Heart right ventricle (tissue), 16 donors: Measurements from ENCODE around the gene HNF1A. TPM values are rescaled to one million over a fixed set of nuclear protein-coding genes. Genes with fewer than 3 reads are reported as not detected.
A peak's percentile ranks its signal among the peaks of the same experiment; 100 is the strongest.

ENCODE experiments used
- ATAC-seq, 8 donors: fragments of 200-7000 bp; cut with Tn5 transposase; one replicate each; pipeline ENCODE4 v1.9.1; 2020; ENCODE audit warnings: mild to moderate bottlenecking in 8 of 8, moderate library complexity in 8 of 8, moderate number of reproducible peaks in 1 of 8
- DNase-seq, 2 donors: peaks; one replicate each; pipeline ENCODE4 v3.0.0-alpha.2; 2020
- H3K27ac ChIP-seq, 10 donors: fragments of 200-600 bp; sonication (generic) in 2 of 10; one replicate each; pipeline versions ENCODE4 v1.5.0 to v1.8.0; 2020 to 2022; ENCODE audit warnings: mild to moderate bottlenecking in 3 of 10
- H3K27me3 ChIP-seq, 7 donors: fragments of 200-600 bp; one replicate each; pipeline ENCODE4 v1.8.0; 2021 to 2022; ENCODE audit warnings: mild to moderate bottlenecking in 2 of 7
- H3K36me3 ChIP-seq, 9 donors: fragments of 200-600 bp; sonication (generic) in 1 of 9; one replicate each; pipeline versions ENCODE4 v1.5.0 to v1.8.0; 2020 to 2022; ENCODE audit warnings: mild to moderate bottlenecking in 2 of 9
- H3K4me1 ChIP-seq, 9 donors: fragments of 200-600 bp; sonication (generic) in 1 of 9; one replicate each; pipeline versions ENCODE4 v1.5.0 to v1.8.0; 2020 to 2022; ENCODE audit warnings: mild to moderate bottlenecking in 4 of 9
- H3K4me3 ChIP-seq, 10 donors: fragments of 200-600 bp; sonication (generic) in 2 of 10; one replicate each; pipeline versions ENCODE4 v1.5.0 to v1.8.0; 2020 to 2022; ENCODE audit warnings: mild to moderate bottlenecking in 7 of 10, moderate library complexity in 2 of 10
- H3K9me3 ChIP-seq, 11 donors: fragments of 200-600 bp in 10 of 11; sonication (generic) in 2 of 11; one replicate each; pipeline versions ENCODE4 v1.5.0 to v1.8.0; 2013 to 2022; ENCODE audit warnings: mild to moderate bottlenecking in 2 of 11, control low read depth in 1 of 11, moderate library complexity in 1 of 11
- CTCF ChIP-seq, 9 donors: fragments of 200-600 bp; sonication (generic) in 2 of 9; IDR thresholded peaks; one replicate each; pipeline versions ENCODE4 v1.5.0 to v1.8.0; 2021 to 2022; ENCODE audit warnings: antibody characterized with exemption in 9 of 9, mild to moderate bottlenecking in 5 of 9, moderate library complexity in 1 of 9
- WGBS, 2 donors: extraction: QIAGEN DNeasy Blood & Tissue Kit; methylation state at CpG; one replicate each; pipeline ENCODE4 v1.1.7; 2013; ENCODE audit warnings: inconsistent platforms in 1 of 2; 5-methylcytosine and 5-hydroxymethylcytosine counted together
- intact Hi-C, 10 donors: fragments of 100-400 bp; cut with DNase I; formaldehyde crosslinking; loops; one replicate each; pipeline versions ENCODE4 v1.11.1 to v1.14.2; 2022
- polyA plus RNA-seq, 2 donors: library from polyadenylated mRNA; stranded (reverse); fragments of 200-250 nt; gene quantifications; one replicate each; pipeline ENCODE4 v1.2.3, GENCODE V29; 2013
- total RNA-seq, 10 donors: library from RNA; stranded (reverse); fragmentation: NEBNext Ultra II Directional in 3 of 10; extraction: Animal tissue kit (Norgen Biotek cat#: 25700) in 3 of 10; gene quantifications; one replicate each; pipeline versions ENCODE4 v1.2.1 to v1.2.4, GENCODE V29; 2021 to 2023
- donor health status: Arrhythmogenic right ventricular cardiomyopathy.
- donor health status: ischemic (EF 13 %, LVEDD 7.1; RV severe dilation, severe dysfunction).
- donor health status: healthy with polysubstance abuse.
- donor health status: DM: no; HTN: yes; CAD: no.
- donor health status: DM: no; HTN: no; CAD: no.
- donor health status: ischemic (EF 25% LVEDD 6.9; RV normal size, moderate dysfunction).
- donor health status: ischemic (EF 25% LVEDD 5.7; RV mildly dilated, moderate dysfunction).
- donor health status: healthy.
- donor health status: DM: yes; HTN: yes; CAD: no.
- donor health status: Ischemic cardiomyopathy.
- donor health status: ischemic (EF 35%, LVEDD 5.7; RV mildly dilated, moderate dysfunction).
- donor health status: nonischemic (EF 11% LVEDD 7.7; RV severe dilation, severe dysfunction).
- donor health status: DM: yes; HTN: yes; CAD: no.
- donor health status: PGD.
- donor health status: ischemic (EF 29% LVEDD 5.4; RV normal size, mild dysfunction).
- donor health status: nonischemic (EF 23%, LVEDD 6.1; RV moderate dilation, normal function).

The HNF1A gene
- total and polyA plus RNA-seq, 12 donors, result 0.04 TPM; not detected in 11

GRCh38 chr12:121048442-121048841 is 70.1 kb downstream of the HNF1A start:
- TF ChIP-seq CTCF (IDR thresholded peaks at IDR 0.05), result no peak
- H3K27me3 ChIP-seq, result peaks cover 0 to 5% (median 0%) of the 10 kb centered on the region in 7 donors
- H3K27ac ChIP-seq, result no peak overlapping the region
- no peak for DNase-seq
- H3K36me3 ChIP-seq, result no peaks in the 10 kb centered on the region
- peaks cover 0 to 8% (median 0%) of the 10 kb centered on the region in 9 donors for H3K4me1 ChIP-seq
- H3K4me3 ChIP-seq, result no peak overlapping the region
- intact Hi-C loops, result no loop called here
- 43 to 50% methylated on average over 7 of the region's 7 CpGs for WGBS, 2 donors
- H3K9me3 ChIP-seq, result no peaks in the 10 kb centered on the region
- ATAC-seq, result peak in 3 of 8 donors; percentile 29 to 57 (median 45)

- peaks cover 0 to 5% (median 0%) of the 10 kb centered on the region in 7 donors for H3K27me3 ChIP-seq
- no peak for TF ChIP-seq CTCF (IDR thresholded peaks at IDR 0.05)
- 64 to 75% methylated on average over 2 of the region's 2 CpGs for WGBS, 2 donors
- ATAC-seq (no peak), DNase-seq (no peak)
- peaks cover 0 to 8% (median 0%) of the 10 kb centered on the region in 9 donors for H3K4me1 ChIP-seq
- intact Hi-C loops, result no loop called here
- no peaks in the 10 kb centered on the region for H3K9me3 ChIP-seq
- no peak overlapping the region for H3K27ac ChIP-seq
- H3K36me3 ChIP-seq, result no peaks in the 10 kb centered on the region
- H3K4me3 ChIP-seq, result no peak overlapping the region
These were observed 72.4 kb downstream of the HNF1A start for GRCh38 chr12:121050725-121051124.

Other genes with a start within 250 kb of the HNF1A start
- gene SPPL3, start 74.2 kb upstream of the HNF1A start, total RNA-seq, result 10 to 100 TPM; 26.6 to 45.0 (median 36.2) TPM
- 10 to 100 TPM in 1 of 2 donors, 1 to 10 TPM in 1; 9.7 to 12.3 TPM for gene SPPL3, start 74.2 kb upstream of the HNF1A start, polyA plus RNA-seq
- gene C12orf43, start 37.9 kb downstream of the HNF1A start, total RNA-seq, result 10 to 100 TPM in 1 of 10 donors, 1 to 10 TPM in 9; 5.7 to 11.4 (median 8.2) TPM
- 10 to 100 TPM in 1 of 2 donors, 1 to 10 TPM in 1; 8.6 to 10.8 TPM for gene C12orf43, start 37.9 kb downstream of the HNF1A start, polyA plus RNA-seq
- gene OASL, start 60.7 kb downstream of the HNF1A start, total RNA-seq, result 1 to 10 TPM in 4 of 10 donors, under 1 TPM in 6; 0.19 to 2.5 (median 0.97) TPM
- under 1 TPM; 0.70 to 0.95 TPM for gene OASL, start 60.7 kb downstream of the HNF1A start, polyA plus RNA-seq
- gene P2RX7, start 154.3 kb downstream of the HNF1A start, total RNA-seq, result 1 to 10 TPM in 9 of 10 donors, under 1 TPM in 1; 0.52 to 7.0 (median 1.6) TPM
- 1 to 10 TPM in 1 of 2 donors, under 1 TPM in 1; 0.25 to 3.2 TPM for gene P2RX7, start 154.3 kb downstream of the HNF1A start, polyA plus RNA-seq
- 10 to 100 TPM in 1 of 10 donors, 1 to 10 TPM in 9; 3.7 to 12.6 (median 5.5) TPM for gene P2RX4, start 231.6 kb downstream of the HNF1A start, total RNA-seq
- gene P2RX4, start 231.6 kb downstream of the HNF1A start, polyA plus RNA-seq, result 10 to 100 TPM in 1 of 2 donors, 1 to 10 TPM in 1; 4.4 to 10.6 TPM